Measurements from ENCODE around the gene ZFYVE9. TPM values are rescaled to one million over a fixed set of nuclear protein-coding genes. Genes with fewer than 3 reads are reported as not detected.

ZFYVE9 gene
- total RNA-seq, 1 experiment from 2014 or later: 18.0 TPM

GRCh38 chr1:52238887-52239707, 97.2 kb downstream of the ZFYVE9 start:
- in situ Hi-C loops (cut with HindIII; ENCODE audit: low pct_unique_long_range_greater_than_20kb, low sequenced_read_pairs): no loop called here
- Histone ChIP-seq H3K4me3 (ENCODE audit: low read depth in 2 of 2, low read length in 2 of 2) (no peak overlapping the region), H3K4me1 (ENCODE audit: control insufficient read depth, insufficient read depth, low read length) (no peaks in the 10 kb centered on the region), H3K36me3 (ENCODE audit: control insufficient read depth, insufficient read depth, low read length) (no peaks in the 10 kb centered on the region), H3K27me3 (ENCODE audit: control insufficient read depth, insufficient read depth, low read length) (no peaks in the 10 kb centered on the region), H3K27ac (ENCODE audit: low read length) (no peak overlapping the region), H3K9me3 (ENCODE audit: control insufficient read depth, insufficient read depth, low read depth, low read length) (no peaks in the 10 kb centered on the region)
- ATAC-seq (no peak), DNase-seq (ENCODE audit: low read depth, low spot score) (no peak)
- TF ChIP-seq REST (IDR thresholded peaks at IDR 0.05; ENCODE audit: insufficient read depth in 1 of 2, low read depth in 2 of 2, low read length in 1 of 2) (no peak), SIN3A (IDR thresholded peaks at IDR 0.05; ENCODE audit: borderline replicate concordance, insufficient read depth, low read depth, low read length) (no peak), CTCF (IDR thresholded peaks at IDR 0.05) (no peak), POLR2AphosphoS5 (IDR thresholded peaks at IDR 0.05; ENCODE audit: low read depth, low read length) (no peak), TCF7L2 (IDR thresholded peaks at IDR 0.05; ENCODE audit: low read depth, low read length) (no peak)
- BruUV-seq (replicated peaks): no TSS peak
- ChIA-PET CTCF (no interaction called here), POLR2A (no interaction called here)
- intact Hi-C loops (cut with micrococcal nuclease; ENCODE audit: unreplicated experiment): no loop called here

- in situ Hi-C loops (cut with HindIII; ENCODE audit: low pct_unique_long_range_greater_than_20kb, low sequenced_read_pairs) (no loop called here), intact Hi-C loops (cut with micrococcal nuclease; ENCODE audit: unreplicated experiment) (no loop called here)
- Histone ChIP-seq H3K27ac (ENCODE audit: low read length) (no peak overlapping the region), H3K4me1 (ENCODE audit: control insufficient read depth, insufficient read depth, low read length) (no peaks in the 10 kb centered on the region), H3K9me3 (ENCODE audit: control insufficient read depth, insufficient read depth, low read depth, low read length) (no peaks in the 10 kb centered on the region), H3K4me3 (ENCODE audit: low read depth in 2 of 2, low read length in 2 of 2) (no peak overlapping the region), H3K27me3 (ENCODE audit: control insufficient read depth, insufficient read depth, low read length) (no peaks in the 10 kb centered on the region), H3K36me3 (ENCODE audit: control insufficient read depth, insufficient read depth, low read length) (no peaks in the 10 kb centered on the region)
- POLR2A ChIA-PET: no interaction called here
- no TSS peak for BruUV-seq (replicated peaks)
- no peak for ATAC-seq
- no peak for DNase-seq (ENCODE audit: low read depth, low spot score)
- TF ChIP-seq POLR2AphosphoS5 (IDR thresholded peaks at IDR 0.05; ENCODE audit: low read depth, low read length): no peak
- no peak for TF ChIP-seq CTCF (IDR thresholded peaks at IDR 0.05)
- TF ChIP-seq SIN3A (IDR thresholded peaks at IDR 0.05; ENCODE audit: borderline replicate concordance, insufficient read depth, low read depth, low read length): no peak
- no peak for TF ChIP-seq REST (IDR thresholded peaks at IDR 0.05; ENCODE audit: insufficient read depth in 1 of 2, low read depth in 2 of 2, low read length in 1 of 2)
- TF ChIP-seq TCF7L2 (IDR thresholded peaks at IDR 0.05; ENCODE audit: low read depth, low read length): no peak
- CTCF ChIA-PET: no interaction called here
Observed at GRCh38 chr1:52239708-52240001, 97.8 kb downstream of the ZFYVE9 start.
